Activated T-cell treated with anti-CD3 and anti-CD28 coated beads for 48 hours (primary cell): ENCODE data around the gene ALLC.

ENCODE experiments used
- DNase-seq: peaks from one replicate; pipeline ENCODE4 v3.0.0-alpha.2; 2020; ENCODE audit warnings: low read depth

ALLC gene

GRCh38 chr2:3751251-3751650, 93.3 kb downstream of the ALLC start:
- no peak for DNase-seq

GRCh38 chr2:3751806-3752205, 93.8 kb downstream of the ALLC start:
- no peak for DNase-seq
